H1 (cell line): Measurements from ENCODE around the gene SH3PXD2A. TPM values are rescaled to one million over a fixed set of nuclear protein-coding genes. Genes with fewer than 3 reads are reported as not detected.

Experiments
- KDM5A ChIP-seq: fragments of 200-600 bp; IDR thresholded peaks from 2 replicates; pipeline ENCODE4 v1.7.1; 2012; ENCODE audit warnings: mild to moderate bottlenecking, low read length, inconsistent platforms, mixed read lengths
- polyA plus RNA-seq, 7 experiments: library from polyadenylated mRNA; depleted of rRNA in 3 of 7; stranded (reverse) in 5 of 7; unstranded in 2 of 7; fragments of >200 nt in 5 of 7; fragments of 200-250 nt in 2 of 7; gene quantifications; 1 replicate in 5 of 7; 2 replicates in 1 of 7; 4 replicates in 1 of 7; pipeline versions ENCODE4 v1.2.1 to v1.2.3, GENCODE V29; 2011 to 2013; ENCODE audit warnings: missing spikeins in 2 of 7, mixed read lengths in 2 of 7
- total RNA-seq: library from RNA; stranded (reverse); fragmentation: NEBNext Ultra II Directional; extraction: Animal tissue kit (Norgen Biotek cat#: 25700); gene quantifications from 2 replicates; pipeline ENCODE4 v1.2.1, GENCODE V29; 2021

The SH3PXD2A gene
- total and polyA plus RNA-seq, 2 of the 8 experiments (the other 6 are each of a cell fraction or from before 2014, with no cell fraction given) = 5.4 to 16.3 TPM

GRCh38 chr10:103651783-103652476, 203.4 kb downstream of the SH3PXD2A start (continued):
- TF ChIP-seq KDM5A = no peak
